ENCODE data around the gene CYBA. TPM values are rescaled to one million over a fixed set of nuclear protein-coding genes. Genes with fewer than 3 reads are reported as not detected.

The CYBA gene
- total and polyA plus RNA-seq, 9 of the 15 experiments (the other 6 are each of a cell fraction or from before 2014, with no cell fraction given): 0.34 to 683 (median 93.0) TPM

GRCh38 chr16:88649924-88650748, 717 bp downstream of the CYBA start (continued):
- no peak for TF ChIP-seq CHD7 (IDR thresholded peaks at IDR 0.05; ENCODE audit: low read depth, low read length)
- no peak; the same call in 1 of the 2 replicates for TF ChIP-seq ERF (CRISPR knock-in tag; IDR thresholded peaks at IDR 0.05)
- TF ChIP-seq KAT7 (CRISPR knock-in tag; IDR thresholded peaks at IDR 0.05; ENCODE audit: borderline replicate concordance): peak; percentile 33; the same call in 1 of the 2 replicates
- TF ChIP-seq TBL1XR1 (IDR thresholded peaks at IDR 0.05; ENCODE audit: low read length in 2 of 2): no peak
- no peak for TF ChIP-seq ZNF232 (CRISPR knock-in tag; IDR thresholded peaks at IDR 0.05)
- TF ChIP-seq CXXC5 (CRISPR knock-in tag; IDR thresholded peaks at IDR 0.05): peak; percentile 40; the same call in 1 of the 2 replicates
- TF ChIP-seq NCOA2 (IDR thresholded peaks at IDR 0.05; ENCODE audit: partially characterized antibody in 2 of 2): no peak
- TF ChIP-seq RREB1 (CRISPR knock-in tag; IDR thresholded peaks at IDR 0.05): no peak
- TF ChIP-seq ZNF766 (CRISPR knock-in tag; conservative IDR thresholded peaks at IDR 0.05): no peak
